H1 (cell line): ENCODE results near the gene CNR2. TPM values are rescaled to one million over a fixed set of nuclear protein-coding genes. Genes with fewer than 3 reads are reported as not detected.

Experiments used
- JUN ChIP-seq: IDR thresholded peaks from 2 replicates; pipeline ENCODE4 v1.6.1; 2011; ENCODE audit warnings: low read depth, mild to moderate bottlenecking, improper control_type of control experiment, low read length
- KDM1A ChIP-seq: fragments of 200-600, 300-600 bp; sonication (generic); IDR thresholded peaks from 2 replicates; pipeline ENCODE4 v1.7.1; 2016; ENCODE audit warnings: mild to moderate bottlenecking, low read length, borderline replicate concordance
- polyA plus RNA-seq, 7 experiments: library from polyadenylated mRNA; depleted of rRNA in 3 of 7; stranded (reverse) in 5 of 7; unstranded in 2 of 7; fragments of >200 nt in 5 of 7; fragments of 200-250 nt in 2 of 7; gene quantifications; 1 replicate in 5 of 7; 2 replicates in 1 of 7; 4 replicates in 1 of 7; pipeline versions ENCODE4 v1.2.1 to v1.2.3, GENCODE V29; 2011 to 2013; ENCODE audit warnings: missing spikeins in 2 of 7, mixed read lengths in 2 of 7
- total RNA-seq: library from RNA; stranded (reverse); fragmentation: NEBNext Ultra II Directional; extraction: Animal tissue kit (Norgen Biotek cat#: 25700); gene quantifications from 2 replicates; pipeline ENCODE4 v1.2.1, GENCODE V29; 2021
- TF ChIP-seq, protein P1 (sequence below): fragments of 300-600 bp; sonication (generic); IDR thresholded peaks from 2 replicates; pipeline ENCODE4 v1.7.1; 2012; ENCODE audit warnings: low read length, moderate library complexity, mild to moderate bottlenecking, inconsistent platforms; ENCODE audit not compliant: insufficient replicate concordance

The CNR2 gene
- total and polyA plus RNA-seq, 2 of the 8 experiments (the other 6 are each of a cell fraction or from before 2014, with no cell fraction given) = not detected

DNA sequence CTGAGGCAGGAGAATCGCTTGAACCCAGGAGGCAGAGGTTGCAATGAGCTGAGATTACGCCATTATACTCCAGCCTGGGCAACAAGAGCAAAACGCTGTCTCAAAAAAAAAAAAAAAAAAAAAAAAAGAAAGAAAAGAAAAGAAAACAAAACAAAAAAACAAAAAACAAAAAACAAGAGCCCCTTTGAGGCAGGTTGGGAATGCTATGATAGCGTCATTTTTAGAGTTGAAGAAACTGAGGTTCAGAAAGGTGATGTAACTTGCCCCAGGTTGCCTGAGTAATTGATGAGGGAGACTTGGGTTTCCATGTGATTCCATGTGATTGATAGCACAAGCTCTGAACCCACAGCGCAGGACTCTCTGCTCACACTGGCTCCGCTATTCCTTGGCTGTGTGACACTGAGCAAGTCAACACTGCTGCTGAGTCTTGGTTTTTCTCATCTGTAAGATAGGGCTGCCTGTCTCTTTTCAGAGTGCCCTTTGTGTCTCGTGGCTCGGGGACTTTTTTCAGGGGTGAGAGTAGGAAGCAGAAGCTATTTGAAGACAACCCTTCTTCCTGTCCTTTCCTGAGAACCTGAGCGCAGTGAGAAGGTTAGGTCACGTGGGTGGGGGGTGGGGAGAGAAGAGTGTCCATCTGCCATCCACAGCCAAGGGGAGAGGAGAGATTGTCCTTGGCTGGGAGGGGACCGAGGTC lies 2.5 kb downstream of the CNR2 start (continued):
- TF ChIP-seq, protein P1, sequence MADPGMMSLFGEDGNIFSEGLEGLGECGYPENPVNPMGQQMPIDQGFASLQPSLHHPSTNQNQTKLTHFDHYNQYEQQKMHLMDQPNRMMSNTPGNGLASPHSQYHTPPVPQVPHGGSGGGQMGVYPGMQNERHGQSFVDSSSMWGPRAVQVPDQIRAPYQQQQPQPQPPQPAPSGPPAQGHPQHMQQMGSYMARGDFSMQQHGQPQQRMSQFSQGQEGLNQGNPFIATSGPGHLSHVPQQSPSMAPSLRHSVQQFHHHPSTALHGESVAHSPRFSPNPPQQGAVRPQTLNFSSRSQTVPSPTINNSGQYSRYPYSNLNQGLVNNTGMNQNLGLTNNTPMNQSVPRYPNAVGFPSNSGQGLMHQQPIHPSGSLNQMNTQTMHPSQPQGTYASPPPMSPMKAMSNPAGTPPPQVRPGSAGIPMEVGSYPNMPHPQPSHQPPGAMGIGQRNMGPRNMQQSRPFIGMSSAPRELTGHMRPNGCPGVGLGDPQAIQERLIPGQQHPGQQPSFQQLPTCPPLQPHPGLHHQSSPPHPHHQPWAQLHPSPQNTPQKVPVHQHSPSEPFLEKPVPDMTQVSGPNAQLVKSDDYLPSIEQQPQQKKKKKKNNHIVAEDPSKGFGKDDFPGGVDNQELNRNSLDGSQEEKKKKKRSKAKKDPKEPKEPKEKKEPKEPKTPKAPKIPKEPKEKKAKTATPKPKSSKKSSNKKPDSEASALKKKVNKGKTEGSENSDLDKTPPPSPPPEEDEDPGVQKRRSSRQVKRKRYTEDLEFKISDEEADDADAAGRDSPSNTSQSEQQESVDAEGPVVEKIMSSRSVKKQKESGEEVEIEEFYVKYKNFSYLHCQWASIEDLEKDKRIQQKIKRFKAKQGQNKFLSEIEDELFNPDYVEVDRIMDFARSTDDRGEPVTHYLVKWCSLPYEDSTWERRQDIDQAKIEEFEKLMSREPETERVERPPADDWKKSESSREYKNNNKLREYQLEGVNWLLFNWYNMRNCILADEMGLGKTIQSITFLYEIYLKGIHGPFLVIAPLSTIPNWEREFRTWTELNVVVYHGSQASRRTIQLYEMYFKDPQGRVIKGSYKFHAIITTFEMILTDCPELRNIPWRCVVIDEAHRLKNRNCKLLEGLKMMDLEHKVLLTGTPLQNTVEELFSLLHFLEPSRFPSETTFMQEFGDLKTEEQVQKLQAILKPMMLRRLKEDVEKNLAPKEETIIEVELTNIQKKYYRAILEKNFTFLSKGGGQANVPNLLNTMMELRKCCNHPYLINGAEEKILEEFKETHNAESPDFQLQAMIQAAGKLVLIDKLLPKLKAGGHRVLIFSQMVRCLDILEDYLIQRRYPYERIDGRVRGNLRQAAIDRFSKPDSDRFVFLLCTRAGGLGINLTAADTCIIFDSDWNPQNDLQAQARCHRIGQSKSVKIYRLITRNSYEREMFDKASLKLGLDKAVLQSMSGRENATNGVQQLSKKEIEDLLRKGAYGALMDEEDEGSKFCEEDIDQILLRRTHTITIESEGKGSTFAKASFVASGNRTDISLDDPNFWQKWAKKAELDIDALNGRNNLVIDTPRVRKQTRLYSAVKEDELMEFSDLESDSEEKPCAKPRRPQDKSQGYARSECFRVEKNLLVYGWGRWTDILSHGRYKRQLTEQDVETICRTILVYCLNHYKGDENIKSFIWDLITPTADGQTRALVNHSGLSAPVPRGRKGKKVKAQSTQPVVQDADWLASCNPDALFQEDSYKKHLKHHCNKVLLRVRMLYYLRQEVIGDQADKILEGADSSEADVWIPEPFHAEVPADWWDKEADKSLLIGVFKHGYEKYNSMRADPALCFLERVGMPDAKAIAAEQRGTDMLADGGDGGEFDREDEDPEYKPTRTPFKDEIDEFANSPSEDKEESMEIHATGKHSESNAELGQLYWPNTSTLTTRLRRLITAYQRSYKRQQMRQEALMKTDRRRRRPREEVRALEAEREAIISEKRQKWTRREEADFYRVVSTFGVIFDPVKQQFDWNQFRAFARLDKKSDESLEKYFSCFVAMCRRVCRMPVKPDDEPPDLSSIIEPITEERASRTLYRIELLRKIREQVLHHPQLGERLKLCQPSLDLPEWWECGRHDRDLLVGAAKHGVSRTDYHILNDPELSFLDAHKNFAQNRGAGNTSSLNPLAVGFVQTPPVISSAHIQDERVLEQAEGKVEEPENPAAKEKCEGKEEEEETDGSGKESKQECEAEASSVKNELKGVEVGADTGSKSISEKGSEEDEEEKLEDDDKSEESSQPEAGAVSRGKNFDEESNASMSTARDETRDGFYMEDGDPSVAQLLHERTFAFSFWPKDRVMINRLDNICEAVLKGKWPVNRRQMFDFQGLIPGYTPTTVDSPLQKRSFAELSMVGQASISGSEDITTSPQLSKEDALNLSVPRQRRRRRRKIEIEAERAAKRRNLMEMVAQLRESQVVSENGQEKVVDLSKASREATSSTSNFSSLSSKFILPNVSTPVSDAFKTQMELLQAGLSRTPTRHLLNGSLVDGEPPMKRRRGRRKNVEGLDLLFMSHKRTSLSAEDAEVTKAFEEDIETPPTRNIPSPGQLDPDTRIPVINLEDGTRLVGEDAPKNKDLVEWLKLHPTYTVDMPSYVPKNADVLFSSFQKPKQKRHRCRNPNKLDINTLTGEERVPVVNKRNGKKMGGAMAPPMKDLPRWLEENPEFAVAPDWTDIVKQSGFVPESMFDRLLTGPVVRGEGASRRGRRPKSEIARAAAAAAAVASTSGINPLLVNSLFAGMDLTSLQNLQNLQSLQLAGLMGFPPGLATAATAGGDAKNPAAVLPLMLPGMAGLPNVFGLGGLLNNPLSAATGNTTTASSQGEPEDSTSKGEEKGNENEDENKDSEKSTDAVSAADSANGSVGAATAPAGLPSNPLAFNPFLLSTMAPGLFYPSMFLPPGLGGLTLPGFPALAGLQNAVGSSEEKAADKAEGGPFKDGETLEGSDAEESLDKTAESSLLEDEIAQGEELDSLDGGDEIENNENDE = no peak
- TF ChIP-seq KDM1A (no peak), JUN (no peak)
